ENCODE data around the gene NCAM2. TPM values are rescaled to one million over a fixed set of nuclear protein-coding genes. Genes with fewer than 3 reads are reported as not detected.

The NCAM2 gene
- total and polyA plus RNA-seq, 2 of the 4 experiments (the other 2 are of a cell fraction), result 2.7 to 5.0 TPM

DNA sequence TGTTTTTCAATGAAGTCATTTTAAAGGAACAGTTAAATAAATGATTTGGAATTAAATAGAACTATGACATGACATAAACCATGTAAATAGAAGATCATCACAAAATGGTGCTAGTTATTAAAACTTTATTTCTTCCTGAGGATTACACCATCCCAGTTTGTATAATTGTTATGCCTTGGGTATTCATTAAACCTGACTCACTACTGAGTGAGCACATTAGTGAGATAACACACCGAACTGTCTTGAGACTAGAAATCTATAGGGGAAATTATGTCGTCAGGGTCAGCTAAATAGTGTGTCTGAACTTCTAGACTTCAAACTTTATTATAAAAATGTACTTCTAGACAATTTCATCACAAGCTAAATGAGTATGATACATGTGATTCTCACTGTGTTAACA is 189.4 kb downstream of the NCAM2 start:
- Histone ChIP-seq H3K27me3 (ENCODE audit: control insufficient read depth, insufficient read depth, low read length) (no peaks in the 10 kb centered on the region), H3K9me3 (ENCODE audit: control insufficient read depth, insufficient read depth, low read length) (no peaks in the 10 kb centered on the region), H3K9me1 (ENCODE audit: insufficient read depth, low read length) (no peaks in the 10 kb centered on the region), H4K20me1 (ENCODE audit: insufficient read depth, low read length) (no peaks in the 10 kb centered on the region), H3K56ac (ENCODE audit: extremely low read depth, insufficient read depth, low read length) (no peak overlapping the region), H4K91ac (ENCODE audit: insufficient read depth, low read depth, low read length) (no peak overlapping the region), H3K14ac (replicated peaks; ENCODE audit: low read depth, low read length) (no peak overlapping the region), H2BK20ac (ENCODE audit: low read depth, low read length) (no peak overlapping the region), H3K27ac (ENCODE audit: insufficient read depth, low read length) (no peak overlapping the region; the same call in 1 of the 2 replicates), H3K4me1 (ENCODE audit: control insufficient read depth, insufficient read depth, low read length) (peaks cover 3% of the 10 kb centered on the region; the same call in 1 of the 2 replicates), H2AK9ac (replicated peaks; ENCODE audit: low read depth, low read length, poor library complexity) (no peak overlapping the region), H3K23ac (ENCODE audit: low read depth, low read length) (no peak overlapping the region), H4K8ac (ENCODE audit: low read depth in 2 of 2, low read length in 2 of 2) (no peak overlapping the region), H3K36me3 (ENCODE audit: control insufficient read depth, insufficient read depth, low read length) (no peaks in the 10 kb centered on the region), H3K9ac (ENCODE audit: low read depth, low read length) (no peak overlapping the region), H2AFZ (replicated peaks; ENCODE audit: low read length, poor library complexity) (no peak overlapping the region), H2BK5ac (ENCODE audit: low read depth, low read length, poor library complexity, severe bottlenecking) (peak overlapping the region; percentile 76), H3K4me3 (ENCODE audit: insufficient read depth, low read depth, low read length) (no peak overlapping the region), H3K4me2 (ENCODE audit: low read depth, low read length) (peak overlapping the region; percentile 39; the same call in 1 of the 2 replicates), H4K5ac (ENCODE audit: low read depth, low read length) (no peak overlapping the region), H2AK5ac (ENCODE audit: low read depth, low read length) (no peak overlapping the region), H3K4ac (ENCODE audit: low read depth, low read length) (no peak overlapping the region), H3K18ac (ENCODE audit: low read depth, low read length) (no peak overlapping the region), H3K79me1 (ENCODE audit: low read depth in 1 of 2, low read length in 2 of 2) (no peaks in the 10 kb centered on the region), H2BK15ac (ENCODE audit: low read depth, low read length) (no peak overlapping the region), H2BK120ac (ENCODE audit: low read depth, low read length) (no peak overlapping the region)
- dilution Hi-C loops (cut with HindIII; ENCODE audit: low sequenced_read_pairs, unreplicated experiment), result no loop called here
- peak; percentile 73 for ATAC-seq (ENCODE audit: low read depth)
- no TSS peak for BruUV-seq (replicated peaks)
- TF ChIP-seq CEBPB (IDR thresholded peaks at IDR 0.05; ENCODE audit: low read depth, low read length) (0 out of 2 replicates have a peak, but pooled peaks have one; percentile 36), RFX5 (IDR thresholded peaks at IDR 0.05; ENCODE audit: low read depth, low read length) (no peak)
- CTCF ChIA-PET, result interaction anchor here (1.6 kb wide), 1 partner anchor 26 kb away, joined by 3 read pairs; no protein-coding TSS in a partner anchor
- in situ Hi-C loops (cut with MboI; ENCODE audit: low sequenced_read_pairs), result no loop called here
- DNase-seq, result peak; percentile 59
- WGBS, 2 experiments (ENCODE audit: extremely low coverage in 2 of 2, insufficient read length in 1 of 2), result no CpG with 5 or more reads among the region's 2 CpGs
- intact Hi-C loops (cut with micrococcal nuclease), result loop anchor here (1.0 kb wide), 1 partner anchor 46 kb away; no protein-coding TSS in a partner anchor
- POLR2A ChIA-PET (ENCODE audit: unreplicated experiment), result no interaction called here
